ENCODE measurements around the gene ELP4. TPM values are rescaled to one million over a fixed set of nuclear protein-coding genes. Genes with fewer than 3 reads are reported as not detected.
"Not testable (repeated sequence)": the region's sequence is repeated elsewhere in the genome, so short reads cannot be mapped to it uniquely, and the experiment has no call there.

The ELP4 gene
- total RNA-seq, 2 donors from 2014 or later: 22.7 to 30.0 TPM

DNA sequence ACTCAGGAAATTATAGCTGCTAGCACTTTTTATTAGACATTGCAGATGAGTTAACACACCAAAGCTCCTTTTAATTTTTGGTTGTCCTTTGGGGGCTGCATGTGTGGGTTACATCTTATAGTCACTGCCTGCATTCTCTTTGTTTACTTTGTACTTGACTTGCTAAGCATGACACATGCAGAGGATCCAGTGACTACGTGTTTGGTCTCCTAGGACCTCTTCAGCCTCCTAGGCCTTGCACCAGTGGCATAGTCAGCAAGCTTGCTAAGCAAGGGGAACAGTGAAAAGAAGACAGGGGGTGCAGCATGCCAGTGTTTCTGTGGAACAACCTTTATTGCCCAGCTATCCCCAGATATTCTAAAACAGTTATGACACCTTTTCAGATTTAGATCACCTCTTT, 193.4 kb downstream of the ELP4 start:
- Mint-ChIP-seq H3K27me3 (ENCODE audit: low read depth) (no peaks in the 10 kb centered on the region), H3K27ac (no peak overlapping the region), H3K9me3 (no peaks in the 10 kb centered on the region), H3K36me3 (ENCODE audit: insufficient read depth in 2 of 2) (peaks cover 0 to 1% of the 10 kb centered on the region in 2 donors), H3K4me3 (no peak overlapping the region), H3K4me1 (ENCODE audit: low read depth) (no peaks in the 10 kb centered on the region)
- DNase-seq (no peak), ATAC-seq (replicated peaks in 1 of 2) (no peak)

DNA sequence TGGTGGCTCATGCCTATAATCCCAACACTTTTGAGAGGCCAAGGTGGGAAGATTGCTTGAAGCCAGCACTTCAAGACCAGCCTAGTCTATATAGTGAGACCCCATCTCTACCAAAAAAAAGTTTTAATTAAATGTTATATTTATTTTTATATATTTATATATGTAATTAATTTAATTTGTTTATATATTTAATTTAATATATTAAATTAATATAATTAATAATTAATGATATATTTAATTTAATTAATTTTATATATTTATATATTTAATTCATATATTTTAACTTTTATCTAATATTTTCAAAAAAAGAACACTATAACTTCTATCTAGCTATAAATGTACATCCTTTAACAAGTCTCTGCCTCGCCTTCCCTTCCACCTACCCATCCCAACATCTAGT, 196.8 kb downstream of the ELP4 start:
- Mint-ChIP-seq H3K27me3 (ENCODE audit: low read depth) (no peaks in the 10 kb centered on the region), H3K9me3 (peaks cover 0 to 2% of the 10 kb centered on the region in 2 donors), H3K4me1 (ENCODE audit: low read depth) (no peaks in the 10 kb centered on the region), H3K4me3 (no peak overlapping the region), H3K27ac (no peak overlapping the region), H3K36me3 (ENCODE audit: insufficient read depth in 2 of 2) (peaks cover 0 to 1% of the 10 kb centered on the region in 2 donors)
- DNase-seq (no peak), ATAC-seq (replicated peaks in 1 of 2) (no peak)

DNA sequence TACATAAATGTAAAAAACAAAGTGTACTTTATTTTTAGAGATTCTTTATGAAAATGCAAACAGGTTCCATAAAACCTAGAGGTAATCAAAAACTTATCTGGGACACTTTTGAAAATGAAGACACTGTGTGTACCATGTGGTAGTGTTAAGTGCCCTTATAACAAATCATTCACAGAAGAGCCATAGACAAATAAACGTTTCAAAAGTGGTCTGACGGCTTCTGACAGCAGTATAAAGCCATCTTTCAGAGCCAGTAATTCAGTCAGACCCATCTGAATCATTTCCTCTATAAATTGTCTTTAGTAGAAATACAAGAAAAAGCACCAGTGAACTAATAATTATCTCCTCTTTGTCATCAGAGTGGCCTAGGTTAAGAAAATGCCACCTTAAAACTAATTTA, 201.6 kb downstream of the ELP4 start:
- Mint-ChIP-seq H3K27me3 (ENCODE audit: low read depth) (no peaks in the 10 kb centered on the region), H3K4me3 (no peak overlapping the region), H3K4me1 (ENCODE audit: low read depth) (no peaks in the 10 kb centered on the region), H3K27ac (no peak overlapping the region), H3K9me3 (peaks cover 0 to 2% of the 10 kb centered on the region in 2 donors), H3K36me3 (ENCODE audit: insufficient read depth in 2 of 2) (no peaks in the 10 kb centered on the region)
- DNase-seq: no peak
- no peak for ATAC-seq (replicated peaks in 1 of 2)

DNA sequence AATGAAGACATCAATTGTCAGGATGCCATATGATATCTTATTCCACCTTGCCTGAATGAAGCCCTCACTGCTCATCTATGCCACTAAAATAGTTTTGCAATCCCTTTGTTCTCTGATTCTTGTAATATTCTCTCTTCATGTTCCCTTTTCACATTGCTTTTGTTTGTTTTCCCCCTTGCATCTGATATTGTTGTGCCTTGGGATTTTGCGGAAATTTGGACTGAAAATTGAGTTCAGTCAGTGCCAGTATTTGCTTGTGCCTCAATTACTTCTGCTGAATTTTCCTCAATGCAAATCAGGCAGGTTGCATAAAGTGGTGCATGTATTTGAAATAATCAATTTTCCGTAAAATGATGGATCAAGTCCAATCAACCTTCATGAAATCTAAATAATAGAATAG, 203.3 kb downstream of the ELP4 start:
- Mint-ChIP-seq H3K4me1 (ENCODE audit: low read depth) (no peaks in the 10 kb centered on the region), H3K9me3 (peaks cover 0 to 2% of the 10 kb centered on the region in 2 donors), H3K36me3 (ENCODE audit: insufficient read depth in 2 of 2) (no peaks in the 10 kb centered on the region), H3K27ac (no peak overlapping the region), H3K27me3 (ENCODE audit: low read depth) (no peaks in the 10 kb centered on the region), H3K4me3 (no peak overlapping the region)
- ATAC-seq (replicated peaks in 1 of 2) (no peak), DNase-seq (no peak)

DNA sequence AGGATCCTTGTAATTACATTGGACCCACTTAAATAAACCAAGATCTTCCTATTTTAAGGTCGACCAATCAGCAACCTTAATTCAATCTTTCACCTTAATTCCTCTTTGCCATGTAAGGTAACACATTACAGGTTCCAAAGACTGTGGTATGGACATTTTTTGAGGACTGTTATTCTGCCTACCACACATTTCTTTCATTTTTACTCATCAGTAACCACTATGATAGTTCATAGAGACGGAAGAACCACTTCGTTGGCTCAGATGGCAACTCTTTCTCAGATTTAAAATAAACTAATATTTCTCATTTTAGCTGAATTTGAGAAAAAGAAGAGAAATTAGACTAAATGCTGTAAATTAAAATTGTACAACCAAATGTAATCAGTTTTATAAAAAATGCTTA, 205.3 kb downstream of the ELP4 start:
- H3K4me1 Mint-ChIP-seq (ENCODE audit: low read depth): no peaks in the 10 kb centered on the region
- H3K27ac Mint-ChIP-seq: no peak overlapping the region
- no peaks in the 10 kb centered on the region for H3K36me3 Mint-ChIP-seq (ENCODE audit: insufficient read depth in 2 of 2)
- H3K4me3 Mint-ChIP-seq: no peak overlapping the region
- no peaks in the 10 kb centered on the region for H3K27me3 Mint-ChIP-seq (ENCODE audit: low read depth)
- peaks cover 0 to 2% of the 10 kb centered on the region in 2 donors for H3K9me3 Mint-ChIP-seq
- DNase-seq (no peak), ATAC-seq (replicated peaks in 1 of 2) (no peak)

DNA sequence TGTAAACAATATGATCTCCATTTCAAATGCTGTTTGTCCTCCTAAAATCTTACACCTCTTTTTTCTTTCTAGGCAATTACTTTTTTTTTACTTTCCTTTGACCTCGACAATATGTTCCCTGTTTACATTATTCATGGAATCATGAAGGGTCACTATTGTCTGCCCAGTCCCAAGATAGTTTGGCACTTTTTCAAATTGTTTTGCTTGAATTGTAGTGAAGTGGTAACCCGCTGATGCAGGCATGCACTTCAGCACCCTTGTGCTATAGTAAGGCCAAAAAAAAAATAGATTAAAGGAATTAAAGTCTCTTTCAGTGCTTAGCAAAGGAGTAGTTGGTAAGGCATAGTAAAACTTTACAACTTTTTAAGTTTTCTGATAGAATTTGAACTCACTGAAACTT, 210.7 kb downstream of the ELP4 start:
- Mint-ChIP-seq H3K27me3 (ENCODE audit: low read depth) (no peaks in the 10 kb centered on the region), H3K36me3 (ENCODE audit: insufficient read depth in 2 of 2) (peaks cover 0 to 3% of the 10 kb centered on the region in 2 donors)
- ATAC-seq (replicated peaks in 1 of 2): no peak

DNA sequence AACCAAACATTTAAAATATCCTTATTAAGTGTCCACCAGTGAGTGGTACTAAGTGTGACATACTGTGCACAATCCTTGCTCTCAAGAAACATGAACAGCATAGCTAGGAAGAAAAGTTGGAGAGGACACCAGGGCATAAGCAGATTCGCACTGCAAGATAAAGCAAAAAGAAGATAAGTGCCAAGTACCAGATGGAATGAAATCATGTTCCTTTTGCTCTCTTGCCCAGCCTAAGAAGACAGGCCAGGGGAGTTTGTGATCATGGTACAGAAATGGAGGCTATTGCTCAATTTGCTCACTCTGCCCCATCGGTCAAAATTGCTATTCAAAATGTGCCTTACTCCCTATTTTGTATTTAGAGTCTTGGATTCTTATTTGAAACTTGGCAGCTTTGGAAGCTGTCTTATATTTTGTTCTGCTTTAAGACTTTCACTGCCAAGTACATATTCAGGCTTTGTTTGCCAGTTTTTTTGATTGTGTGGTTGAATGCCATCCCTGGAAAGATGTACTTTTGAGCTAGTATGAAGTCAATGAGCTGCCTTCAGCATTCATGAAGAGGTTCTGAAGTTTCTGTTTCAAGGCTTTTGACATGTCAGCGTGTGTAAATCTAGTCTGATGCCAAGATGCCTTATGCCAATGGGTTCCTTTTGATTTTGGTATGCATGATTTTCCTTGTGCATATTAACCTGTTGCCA, 211.3 kb downstream of the ELP4 start:
- H3K27ac Mint-ChIP-seq: no peak overlapping the region
- H3K36me3 Mint-ChIP-seq (ENCODE audit: insufficient read depth in 2 of 2): peaks cover 0 to 6% of the 10 kb centered on the region in 2 donors
- H3K27me3 Mint-ChIP-seq (ENCODE audit: low read depth): no peaks in the 10 kb centered on the region

More for the DNA sequence above, 210.7 kb downstream of the ELP4 start:
- no peak for DNase-seq
- Mint-ChIP-seq H3K4me3 (no peak overlapping the region), H3K27ac (no peak overlapping the region), H3K9me3 (no peaks in the 10 kb centered on the region), H3K4me1 (ENCODE audit: low read depth) (no peaks in the 10 kb centered on the region)

DNA sequence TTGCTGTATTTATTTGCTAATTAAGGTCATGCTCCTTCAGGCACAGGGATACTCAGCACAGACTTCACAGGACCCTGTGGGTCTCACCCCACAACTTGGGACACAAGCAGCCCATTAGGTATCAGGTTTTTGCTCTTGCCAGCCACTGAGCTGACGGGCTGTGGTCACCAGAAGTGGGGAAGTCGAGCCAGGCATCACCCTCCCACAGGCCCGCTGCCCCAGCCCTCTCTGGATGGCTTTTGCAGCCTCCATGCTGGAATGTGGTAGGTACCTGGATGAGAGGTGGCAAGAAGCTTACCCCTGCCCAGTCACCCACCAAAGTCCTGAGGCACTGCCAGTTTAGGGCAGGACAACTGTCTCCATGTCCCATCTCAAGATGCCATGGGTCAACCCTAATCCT, 213.2 kb downstream of the ELP4 start:
- Mint-ChIP-seq H3K9me3 (no peaks in the 10 kb centered on the region), H3K4me1 (ENCODE audit: low read depth) (no peaks in the 10 kb centered on the region), H3K27ac (no peak overlapping the region), H3K27me3 (ENCODE audit: low read depth) (no peaks in the 10 kb centered on the region), H3K4me3 (no peak overlapping the region), H3K36me3 (ENCODE audit: insufficient read depth in 2 of 2) (peaks cover 2 to 6% of the 10 kb centered on the region in 2 donors)
- no peak for ATAC-seq (replicated peaks in 1 of 2)
- no peak for DNase-seq

More for the DNA sequence above, 211.3 kb downstream of the ELP4 start:
- ATAC-seq (replicated peaks in 1 of 2) (no peak), DNase-seq (no peak)
- Mint-ChIP-seq H3K4me1 (ENCODE audit: low read depth) (no peaks in the 10 kb centered on the region), H3K9me3 (no peaks in the 10 kb centered on the region), H3K4me3 (no peak overlapping the region)

DNA sequence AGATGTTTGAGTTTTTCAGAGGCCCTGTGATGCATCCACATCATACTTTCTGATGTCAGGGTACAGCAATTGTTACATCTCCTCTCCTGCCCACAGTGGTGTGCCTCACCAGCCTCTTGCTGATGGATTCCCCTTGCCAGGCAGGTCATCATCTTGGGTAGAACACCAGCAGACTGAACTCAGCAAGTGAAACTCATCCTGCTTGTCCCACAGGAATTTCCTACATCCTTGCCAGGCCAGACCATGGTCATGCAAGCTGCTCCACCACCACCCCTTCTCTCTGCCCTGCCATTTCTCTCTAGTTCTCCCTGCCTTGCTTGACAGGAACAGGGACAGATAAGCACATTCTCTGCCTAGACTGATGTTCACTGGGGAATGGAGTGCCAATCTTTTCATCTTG, 215.6 kb downstream of the ELP4 start:
- Mint-ChIP-seq H3K36me3 (ENCODE audit: insufficient read depth in 2 of 2) (peaks cover 4 to 6% of the 10 kb centered on the region in 2 donors), H3K27ac (no peak overlapping the region), H3K27me3 (ENCODE audit: low read depth) (no peaks in the 10 kb centered on the region), H3K9me3 (no peaks in the 10 kb centered on the region), H3K4me3 (no peak overlapping the region), H3K4me1 (ENCODE audit: low read depth) (no peaks in the 10 kb centered on the region)
- no peak for DNase-seq
- ATAC-seq (replicated peaks in 1 of 2): no peak

DNA sequence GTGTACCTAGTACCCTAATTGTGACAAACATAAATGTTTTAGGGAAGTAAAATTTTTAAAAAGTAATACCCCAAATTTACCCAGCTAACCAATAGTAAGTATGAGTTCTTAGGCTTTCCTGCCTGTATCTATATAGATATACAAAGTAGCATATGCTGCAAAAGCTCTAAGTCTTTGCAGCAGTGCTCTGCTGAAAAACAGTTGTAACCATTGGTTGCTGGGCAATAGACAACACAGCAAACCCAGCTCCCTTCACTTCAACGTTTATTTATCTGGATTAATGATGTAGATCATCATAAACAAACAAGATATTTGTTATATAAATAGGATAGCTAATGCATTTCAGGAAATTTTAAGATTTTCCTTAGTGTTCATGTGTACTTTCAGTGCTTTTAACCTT, 218.9 kb downstream of the ELP4 start:
- no peaks in the 10 kb centered on the region for H3K27me3 Mint-ChIP-seq (ENCODE audit: low read depth)
- no peak overlapping the region for H3K4me3 Mint-ChIP-seq
- H3K27ac Mint-ChIP-seq: no peak overlapping the region
- ATAC-seq (replicated peaks in 1 of 2) (no peak), DNase-seq (no peak)
- peaks cover 8 to 9% of the 10 kb centered on the region in 2 donors for H3K36me3 Mint-ChIP-seq (ENCODE audit: insufficient read depth in 2 of 2)
- peaks cover 9 to 14% of the 10 kb centered on the region in 2 donors for H3K9me3 Mint-ChIP-seq
- no peaks in the 10 kb centered on the region for H3K4me1 Mint-ChIP-seq (ENCODE audit: low read depth)

DNA sequence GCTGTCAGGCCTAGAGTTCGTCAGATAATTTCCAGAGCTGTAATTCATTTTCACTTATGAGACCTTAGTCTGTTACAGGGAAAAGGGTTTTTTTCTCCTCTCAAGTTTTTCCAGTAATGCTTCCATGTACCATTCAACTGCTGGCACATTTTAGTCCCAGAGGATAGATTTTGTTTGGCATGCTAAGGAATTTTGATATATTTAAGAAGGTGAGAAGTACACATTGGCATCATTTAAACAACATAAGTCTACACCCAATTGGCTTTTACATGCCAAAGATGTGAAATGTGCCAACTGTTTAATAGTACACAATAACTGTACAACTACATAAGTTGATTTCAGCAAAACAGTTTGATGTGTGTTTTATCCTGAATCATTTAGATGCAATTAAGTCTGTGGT, 230.6 kb downstream of the ELP4 start:
- Mint-ChIP-seq H3K36me3 (ENCODE audit: insufficient read depth in 2 of 2) (peaks cover 3 to 5% of the 10 kb centered on the region in 2 donors), H3K27me3 (ENCODE audit: low read depth) (no peaks in the 10 kb centered on the region), H3K4me3 (no peak overlapping the region), H3K4me1 (ENCODE audit: low read depth) (no peaks in the 10 kb centered on the region), H3K27ac (no peak overlapping the region), H3K9me3 (peaks cover 15 to 16% of the 10 kb centered on the region in 2 donors)
- ATAC-seq (replicated peaks in 1 of 2) (no peak), DNase-seq (no peak)

DNA sequence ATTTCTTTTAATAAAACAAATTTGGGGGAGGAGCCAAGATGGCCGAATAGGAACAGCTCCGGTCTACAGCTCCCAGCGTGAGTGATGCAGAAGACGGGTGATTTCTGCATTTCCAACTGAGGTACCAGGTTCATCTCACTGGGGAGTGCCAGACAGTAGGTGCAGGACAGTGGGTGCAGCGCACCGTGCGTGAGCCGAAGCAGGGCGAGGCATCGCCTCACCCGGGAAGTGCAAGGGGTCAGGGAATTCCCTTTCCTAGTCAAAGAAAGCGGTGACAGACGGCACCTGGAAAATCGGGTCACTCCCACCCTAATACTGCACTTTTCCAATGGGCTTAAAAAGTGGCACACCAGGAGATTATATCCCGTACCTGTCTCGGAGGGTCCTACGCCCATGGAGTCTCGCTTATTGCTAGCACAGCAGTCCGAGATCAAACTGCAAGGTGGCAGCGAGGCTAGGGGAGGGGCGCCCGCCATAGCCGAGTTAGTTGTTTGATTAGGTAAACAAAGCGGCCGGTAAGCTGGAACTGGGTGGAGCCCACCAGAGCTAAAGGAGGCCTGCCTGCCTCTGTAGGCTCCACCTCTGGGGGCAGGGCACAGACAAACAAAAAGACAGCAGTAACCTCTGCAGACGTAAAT, 231.3 kb downstream of the ELP4 start:
- ATAC-seq (replicated peaks in 1 of 2); DNase-seq; H3K4me3 Mint-ChIP-seq; H3K27me3 Mint-ChIP-seq (ENCODE audit: low read depth); H3K36me3 Mint-ChIP-seq (ENCODE audit: insufficient read depth in 2 of 2); H3K4me1 Mint-ChIP-seq (ENCODE audit: low read depth); H3K27ac Mint-ChIP-seq: not testable (repeated sequence)
- H3K9me3 Mint-ChIP-seq: peaks cover 14 to 16% of the 10 kb centered on the region in 2 donors

DNA sequence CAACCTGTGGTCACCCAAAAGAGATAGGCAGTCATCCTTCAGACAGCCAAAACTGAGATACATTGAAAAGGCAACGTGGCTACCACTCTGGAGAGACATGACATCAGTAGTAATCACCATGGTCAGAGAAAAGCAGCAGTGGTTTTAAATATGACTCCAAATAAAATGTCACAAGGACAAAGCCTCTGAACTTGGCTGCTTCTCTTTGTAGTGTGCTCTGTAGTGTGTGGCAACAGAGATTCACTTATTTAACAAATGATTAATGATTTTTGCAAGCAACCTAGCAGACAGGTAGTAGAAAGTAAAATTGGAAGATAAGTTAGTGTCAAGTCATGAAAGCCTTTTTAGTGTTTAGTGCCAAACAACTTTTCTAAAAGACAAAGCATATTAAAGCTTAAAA, 238.0 kb downstream of the ELP4 start:
- Mint-ChIP-seq H3K36me3 (ENCODE audit: insufficient read depth in 2 of 2) (no peaks in the 10 kb centered on the region), H3K27me3 (ENCODE audit: low read depth) (no peaks in the 10 kb centered on the region), H3K27ac (no peak overlapping the region), H3K4me1 (ENCODE audit: low read depth) (no peaks in the 10 kb centered on the region), H3K4me3 (no peak overlapping the region), H3K9me3 (peaks cover 5 to 8% of the 10 kb centered on the region in 2 donors)
- ATAC-seq (replicated peaks in 1 of 2) (no peak), DNase-seq (no peak)

Measured in activated T-cell treated with anti-CD3 and anti-CD28 coated beads, Interleukin-2, amount 50 U/mL, for 72 hours (primary cell).